ENCODE measurements around the gene ZNF853. TPM values are rescaled to one million over a fixed set of nuclear protein-coding genes. Genes with fewer than 3 reads are reported as not detected.

ZNF853 gene
- total and polyA plus RNA-seq, 10 donors = 1.3 to 10.1 (median 4.5) TPM

GRCh38 chr7:6624246-6624611, 8.8 kb downstream of the ZNF853 start:
- Histone ChIP-seq H3K27ac (peak overlapping the region in 4 of 8 donors; percentile 44 to 83 (median 66)), H3K4me3 (peak overlapping the region in 1 of 8 donors; percentile 7), H3K36me3 (peaks cover 0 to 23% (median 3%) of the 10 kb centered on the region in 6 donors), H3K27me3 (replicated peaks in 1 of 7) (no peaks in the 10 kb centered on the region), H3K9me3 (no peaks in the 10 kb centered on the region), H3K4me1 (peaks cover 3 to 49% (median 38%) of the 10 kb centered on the region in 6 donors)
- TF ChIP-seq POLR2AphosphoS5 (IDR thresholded peaks at IDR 0.05) (no peak), POLR2A (IDR thresholded peaks at IDR 0.05) (no peak), CTCF (IDR thresholded peaks at IDR 0.05 in 8 of 11, conservative IDR thresholded peaks at IDR 0.05 in 3 of 11) (no peak)
- intact Hi-C loops (cut with DNase I; ENCODE audit: low total_unique reads) = no loop called here
- 49 to 67% (median 54%) methylated on average over 3 of the region's 3 CpGs for WGBS, 5 donors
- DNase-seq = no peak

GRCh38 chr7:6628045-6628444, 12.6 kb downstream of the ZNF853 start:
- TF ChIP-seq POLR2AphosphoS5 (IDR thresholded peaks at IDR 0.05) = no peak
- no peak for TF ChIP-seq CTCF (IDR thresholded peaks at IDR 0.05 in 8 of 11, conservative IDR thresholded peaks at IDR 0.05 in 3 of 11)
- no peak for TF ChIP-seq POLR2A (IDR thresholded peaks at IDR 0.05)
- H3K4me1 ChIP-seq = peaks cover 0 to 21% (median 15%) of the 10 kb centered on the region in 6 donors
- intact Hi-C loops (cut with DNase I; ENCODE audit: low total_unique reads) = no loop called here
- no peak overlapping the region for H3K27ac ChIP-seq
- no peak for DNase-seq
- no peaks in the 10 kb centered on the region for H3K27me3 ChIP-seq (replicated peaks in 1 of 7)
- no peak overlapping the region for H3K4me3 ChIP-seq
- peaks cover 0 to 7% (median 0%) of the 10 kb centered on the region in 6 donors for H3K36me3 ChIP-seq
- 86 to 91% (median 89%) methylated on average over 6 of the region's 6 CpGs for WGBS, 5 donors
- H3K9me3 ChIP-seq = no peaks in the 10 kb centered on the region

GRCh38 chr7:6630007-6630849, 14.8 kb downstream of the ZNF853 start:
- Histone ChIP-seq H3K9me3 (peaks cover 0 to 4% (median 0%) of the 10 kb centered on the region in 8 donors), H3K4me1 (peaks cover 0 to 5% (median 1%) of the 10 kb centered on the region in 6 donors), H3K27me3 (replicated peaks in 1 of 7) (no peaks in the 10 kb centered on the region), H3K36me3 (no peaks in the 10 kb centered on the region), H3K27ac (no peak overlapping the region), H3K4me3 (no peak overlapping the region)
- intact Hi-C loops (cut with DNase I; ENCODE audit: low total_unique reads) = no loop called here
- no peak for TF ChIP-seq POLR2A (IDR thresholded peaks at IDR 0.05)
- TF ChIP-seq CTCF (IDR thresholded peaks at IDR 0.05 in 8 of 11, conservative IDR thresholded peaks at IDR 0.05 in 3 of 11) = no peak
- TF ChIP-seq POLR2AphosphoS5 (IDR thresholded peaks at IDR 0.05) = no peak
- 74 to 78% (median 76%) methylated on average over 10 to 11 of the region's 11 CpGs for WGBS, 5 donors
- no peak for DNase-seq

GRCh38 chr7:6631605-6632004, 16.2 kb downstream of the ZNF853 start:
- 75 to 79% (median 76%) methylated on average over 5 to 7 of the region's 7 CpGs for WGBS, 5 donors
- intact Hi-C loops (cut with DNase I; ENCODE audit: low total_unique reads) = no loop called here
- TF ChIP-seq POLR2AphosphoS5 (IDR thresholded peaks at IDR 0.05) (no peak), CTCF (IDR thresholded peaks at IDR 0.05 in 8 of 11, conservative IDR thresholded peaks at IDR 0.05 in 3 of 11) (no peak), POLR2A (IDR thresholded peaks at IDR 0.05) (no peak)
- Histone ChIP-seq H3K27me3 (replicated peaks in 1 of 7) (no peaks in the 10 kb centered on the region), H3K9me3 (peaks cover 0 to 7% (median 0%) of the 10 kb centered on the region in 8 donors), H3K4me1 (peaks cover 0 to 18% (median 10%) of the 10 kb centered on the region in 6 donors), H3K27ac (no peak overlapping the region), H3K4me3 (no peak overlapping the region), H3K36me3 (no peaks in the 10 kb centered on the region)
- DNase-seq = no peak

Data from spleen (tissue), 11 donors.